Measurements from ENCODE around the gene IPO13.
A peak's percentile ranks its signal among the peaks of the same experiment; 100 is the strongest.

IPO13 gene

DNA sequence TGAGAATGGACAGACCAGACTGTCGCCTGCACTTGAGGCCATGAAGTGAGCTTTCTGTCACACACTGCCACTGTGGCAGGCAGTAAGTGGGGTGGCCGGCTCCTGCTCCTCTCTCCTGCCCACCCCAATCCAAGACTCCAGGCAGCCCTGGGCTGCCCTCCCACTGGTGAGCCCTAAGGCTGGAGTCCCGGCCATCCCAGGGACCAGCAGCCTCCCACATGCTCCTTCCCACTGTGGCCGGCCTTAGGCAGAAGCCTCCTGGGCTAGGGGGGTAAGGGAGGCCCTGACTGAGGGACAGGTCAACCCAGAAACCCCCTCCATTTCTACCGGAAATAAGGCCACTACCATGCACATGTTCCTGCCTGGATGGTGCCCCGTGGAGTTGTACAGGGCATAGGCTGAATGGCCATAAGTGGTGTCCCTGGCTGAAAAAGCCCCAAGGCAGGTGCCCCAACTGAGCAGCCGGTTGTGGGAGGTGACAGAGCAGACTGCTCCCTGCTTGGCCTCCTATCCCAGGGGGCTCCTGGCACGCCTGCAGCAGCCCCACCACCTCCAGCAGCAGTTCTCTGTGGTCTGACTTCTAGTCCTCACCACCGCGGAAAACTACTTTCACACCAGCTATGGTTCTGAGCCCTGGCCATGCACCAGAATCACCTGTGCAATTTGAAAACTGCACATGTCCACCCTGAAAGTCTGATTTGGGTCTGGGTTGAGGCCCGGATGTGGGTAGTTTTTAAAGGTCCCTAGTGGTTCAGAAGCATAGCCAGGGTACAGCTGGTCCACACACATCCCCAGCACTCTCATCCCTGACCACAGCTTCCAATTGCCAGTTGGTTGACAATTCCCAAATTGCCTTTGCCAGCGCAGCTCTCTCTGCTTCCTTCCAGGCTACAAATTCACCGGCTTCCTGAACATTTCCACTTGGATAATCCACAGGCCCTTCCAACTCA lies 14.8 kb upstream of the IPO13 start:
- no peak for DNase-seq (ENCODE audit: low read depth in 2 of 2)

DNA sequence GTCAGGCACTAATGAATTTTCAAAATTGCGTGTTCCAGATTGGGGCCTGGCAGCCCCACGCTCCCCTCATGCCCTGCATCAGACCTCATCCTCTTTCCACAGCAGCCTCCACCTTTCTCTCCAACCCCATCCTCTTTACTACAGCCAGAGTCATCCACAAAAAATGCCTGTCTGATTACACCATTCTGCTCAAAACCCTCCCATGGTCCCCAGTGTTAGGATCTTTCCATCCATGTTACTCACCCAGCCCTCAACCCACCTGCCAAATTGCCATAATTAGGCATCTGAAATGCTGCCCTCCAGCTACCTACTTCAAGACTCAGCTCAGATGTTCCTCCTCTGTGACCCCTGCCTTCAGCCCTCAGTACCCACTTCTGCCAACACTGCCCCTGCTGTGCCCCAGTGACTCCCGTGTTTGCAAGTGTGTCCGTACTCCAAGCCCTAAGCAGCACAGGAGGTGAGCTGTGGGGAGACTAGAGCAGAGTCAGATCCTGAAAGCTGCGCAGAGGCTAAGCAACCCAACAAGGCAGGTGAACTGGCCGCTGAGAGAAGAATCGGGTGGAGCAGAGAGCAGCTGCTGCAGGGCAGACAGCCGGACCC lies 13.9 kb upstream of the IPO13 start:
- DNase-seq (ENCODE audit: low read depth in 2 of 2), result no peak

DNA sequence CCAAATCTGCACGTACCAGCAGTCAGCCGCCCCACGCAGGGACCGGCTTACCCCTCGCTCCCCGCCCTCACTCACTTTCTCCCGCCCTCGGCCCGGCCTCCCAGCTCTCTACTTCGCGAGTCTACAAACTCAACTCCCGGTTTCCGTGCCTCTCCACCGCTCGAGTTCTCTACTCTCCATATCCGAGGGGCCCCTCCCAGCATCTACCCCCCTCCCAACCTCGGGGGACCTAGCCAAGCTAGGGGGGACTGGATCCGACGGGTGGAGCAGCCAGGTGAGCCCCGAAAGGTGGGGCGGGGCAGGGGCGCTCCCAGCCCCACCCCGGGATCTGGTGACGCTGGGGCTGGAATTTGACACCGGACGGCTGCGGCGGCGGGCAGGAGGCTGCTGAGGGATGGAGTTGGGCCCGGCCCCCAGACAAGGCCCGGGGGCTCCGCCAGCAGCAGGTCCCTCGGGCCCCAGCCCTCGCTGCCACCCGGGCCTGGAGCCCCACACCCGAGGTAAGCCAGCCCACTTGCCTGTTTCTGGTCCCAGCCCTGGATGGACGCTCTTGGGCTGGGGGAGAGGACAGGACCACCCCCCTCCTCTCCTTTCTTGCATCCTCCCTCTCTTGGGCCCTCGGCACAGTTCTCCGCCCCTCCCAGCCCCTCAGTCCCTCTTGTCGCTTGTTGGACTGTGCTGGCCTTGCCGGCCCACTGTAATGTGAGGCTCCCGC lies 13.2 kb upstream of the IPO13 start, which contains the start of gene ARTN:
ARTN (plus strand) TSS at position 416 of the 715 bp plus-strand sequence. CDS start 1,856 bp downstream, outside the sequence.
- DNase-seq (ENCODE audit: low read depth in 2 of 2), result no peak

DNA sequence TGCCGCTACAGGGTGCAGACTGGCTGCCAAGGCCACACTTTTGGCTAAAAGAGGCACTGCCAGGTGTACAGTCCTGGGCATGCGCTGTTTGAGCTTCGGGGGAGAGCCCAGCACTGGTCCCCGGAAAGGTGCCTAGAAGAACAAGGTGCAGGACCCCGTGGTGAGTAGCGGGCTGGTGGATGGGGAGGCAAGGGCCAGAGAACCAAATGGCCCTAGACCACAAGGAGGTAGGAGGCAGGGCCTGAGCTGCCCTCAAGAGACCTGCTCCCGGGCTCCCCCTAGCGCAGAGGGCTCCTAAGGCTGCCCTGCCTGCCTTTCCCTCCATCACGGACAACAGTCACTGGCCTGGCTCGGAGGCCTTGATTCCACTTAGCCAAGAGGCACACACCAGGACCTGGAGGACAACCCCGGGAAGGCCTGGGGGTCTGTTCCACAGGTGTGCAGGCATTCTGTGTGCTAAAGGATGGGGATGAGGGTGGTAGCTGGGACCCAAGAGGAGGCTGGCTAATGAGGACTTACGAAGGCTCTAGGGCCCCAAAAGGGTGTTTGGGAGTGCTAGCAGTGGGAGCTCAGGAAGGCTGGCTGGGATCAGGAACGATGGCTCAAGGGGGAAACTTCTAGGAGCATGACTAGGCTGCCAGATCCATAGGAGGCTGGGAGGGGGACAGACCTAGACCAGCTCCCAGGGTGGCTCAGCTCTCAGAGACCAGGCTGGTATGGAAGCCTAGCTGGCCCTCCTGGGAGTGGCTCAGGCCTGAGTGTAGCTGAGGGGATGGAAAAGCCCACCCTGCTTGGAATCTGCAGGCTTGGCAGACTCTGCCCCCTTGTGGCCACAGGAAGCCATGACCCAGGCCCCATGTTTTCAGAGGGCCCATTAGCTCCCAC lies 12.4 kb upstream of the IPO13 start:
- DNase-seq (ENCODE audit: low read depth in 2 of 2), result peak; percentile 14 to 20

DNA sequence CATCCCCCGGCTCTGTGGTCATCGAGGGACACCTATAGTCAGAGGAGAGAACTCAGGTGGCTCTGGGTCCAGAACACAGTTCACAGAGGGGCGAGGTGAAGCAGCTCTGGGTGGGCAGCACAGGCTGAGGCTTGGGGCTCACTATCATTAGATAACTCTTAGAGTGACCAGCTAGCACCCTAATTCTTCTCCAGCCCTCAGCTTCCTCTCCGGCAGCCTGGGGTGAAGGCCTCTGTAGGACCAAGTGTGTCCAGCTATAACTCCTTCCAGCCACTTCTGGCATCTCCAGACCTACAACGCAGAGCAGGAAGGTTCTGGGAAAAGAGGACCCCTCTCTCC lies 11.8 kb upstream of the IPO13 start:
- DNase-seq (ENCODE audit: low read depth in 2 of 2), result no peak

DNA sequence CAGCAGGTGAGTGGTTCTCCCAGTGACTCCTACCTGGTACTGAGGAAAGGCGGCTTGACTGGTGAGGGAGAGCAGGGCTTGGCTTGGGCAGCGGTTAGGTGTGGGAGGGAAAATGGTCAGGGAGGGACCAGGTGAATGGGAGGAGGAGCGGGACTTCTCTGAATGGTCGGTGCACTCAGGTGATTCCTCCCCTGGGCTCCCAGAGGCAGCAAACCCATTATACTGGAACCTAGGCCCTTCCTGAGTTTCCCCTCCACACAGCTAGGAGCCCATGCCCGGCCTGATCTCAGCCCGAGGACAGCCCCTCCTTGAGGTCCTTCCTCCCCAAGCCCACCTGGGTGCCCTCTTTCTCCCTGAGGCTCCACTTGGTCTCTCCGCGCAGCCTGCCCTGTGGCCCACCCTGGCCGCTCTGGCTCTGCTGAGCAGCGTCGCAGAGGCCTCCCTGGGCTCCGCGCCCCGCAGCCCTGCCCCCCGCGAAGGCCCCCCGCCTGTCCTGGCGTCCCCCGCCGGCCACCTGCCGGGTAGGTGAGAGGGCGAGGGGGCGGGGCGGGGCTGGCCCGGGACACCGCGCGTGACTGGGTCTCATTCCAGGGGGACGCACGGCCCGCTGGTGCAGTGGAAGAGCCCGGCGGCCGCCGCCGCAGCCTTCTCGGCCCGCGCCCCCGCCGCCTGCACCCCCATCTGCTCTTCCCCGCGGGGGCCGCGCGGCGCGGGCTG lies 10.9 kb upstream of the IPO13 start:
- no peak for DNase-seq (ENCODE audit: low read depth in 2 of 2)

DNA sequence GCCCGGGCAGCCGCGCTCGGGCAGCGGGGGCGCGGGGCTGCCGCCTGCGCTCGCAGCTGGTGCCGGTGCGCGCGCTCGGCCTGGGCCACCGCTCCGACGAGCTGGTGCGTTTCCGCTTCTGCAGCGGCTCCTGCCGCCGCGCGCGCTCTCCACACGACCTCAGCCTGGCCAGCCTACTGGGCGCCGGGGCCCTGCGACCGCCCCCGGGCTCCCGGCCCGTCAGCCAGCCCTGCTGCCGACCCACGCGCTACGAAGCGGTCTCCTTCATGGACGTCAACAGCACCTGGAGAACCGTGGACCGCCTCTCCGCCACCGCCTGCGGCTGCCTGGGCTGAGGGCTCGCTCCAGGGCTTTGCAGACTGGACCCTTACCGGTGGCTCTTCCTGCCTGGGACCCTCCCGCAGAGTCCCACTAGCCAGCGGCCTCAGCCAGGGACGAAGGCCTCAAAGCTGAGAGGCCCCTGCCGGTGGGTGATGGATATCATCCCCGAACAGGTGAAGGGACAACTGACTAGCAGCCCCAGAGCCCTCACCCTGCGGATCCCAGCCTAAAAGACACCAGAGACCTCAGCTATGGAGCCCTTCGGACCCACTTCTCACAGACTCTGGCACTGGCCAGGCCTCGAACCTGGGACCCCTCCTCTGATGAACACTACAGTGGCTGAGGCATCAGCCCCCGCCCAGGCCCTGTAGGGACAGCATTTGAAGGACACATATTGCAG lies 10.2 kb upstream of the IPO13 start:
- DNase-seq (ENCODE audit: low read depth in 2 of 2), result no peak

DNA sequence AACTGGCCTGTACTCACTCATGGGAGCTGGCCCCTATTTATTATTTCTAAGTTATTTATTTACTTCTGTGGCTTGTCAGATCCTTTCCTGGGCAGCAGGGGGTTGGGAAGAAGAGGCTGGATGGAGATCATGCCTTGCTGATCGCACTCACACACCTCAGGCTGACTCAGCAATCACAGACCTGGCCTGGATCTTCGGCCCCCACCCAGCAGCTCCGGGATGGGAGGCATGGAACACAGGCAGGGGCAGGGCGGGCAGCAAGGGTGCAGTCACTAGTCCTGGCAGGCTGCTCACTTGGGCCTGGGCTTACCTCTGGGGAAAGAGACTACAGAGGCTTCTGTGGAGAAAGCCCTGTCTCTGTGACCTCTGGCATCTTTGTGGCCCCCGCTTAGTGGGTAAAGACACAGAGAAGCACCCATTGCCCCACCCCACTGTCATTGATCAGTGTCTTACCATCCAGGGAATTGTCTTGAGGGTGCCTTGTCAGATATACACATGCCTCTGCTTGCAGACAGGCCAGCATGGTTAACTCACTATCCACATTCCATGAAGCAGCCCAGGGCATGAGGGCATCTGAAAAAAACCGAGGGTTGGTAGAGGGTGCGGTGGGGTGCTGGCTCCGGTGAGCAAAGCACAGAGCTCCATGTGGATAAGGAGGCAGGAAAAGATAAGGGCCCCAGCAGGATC lies 9.4 kb upstream of the IPO13 start:
- DNase-seq (ENCODE audit: low read depth in 2 of 2), result no peak

DNA sequence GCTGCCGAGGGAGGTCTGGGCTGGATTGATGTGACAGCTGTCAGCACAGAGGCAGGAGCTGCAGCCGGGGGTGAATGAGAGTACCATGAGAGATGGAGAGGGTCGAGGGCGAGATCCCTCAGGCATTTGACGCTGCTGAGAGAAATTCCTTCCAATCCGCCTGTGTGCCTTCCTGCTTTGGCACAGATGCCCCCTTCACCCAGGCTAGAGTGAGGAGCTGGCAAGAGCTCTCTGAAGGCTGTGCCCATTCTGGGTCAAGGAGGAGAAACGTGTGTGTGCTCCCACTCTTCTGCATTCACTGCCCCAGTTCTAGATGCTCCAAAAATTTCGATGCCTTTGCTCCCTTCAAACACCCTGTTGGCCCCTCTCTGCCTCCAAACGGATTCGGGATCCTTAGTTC lies 8.4 kb upstream of the IPO13 start:
- DNase-seq (ENCODE audit: low read depth in 2 of 2), result no peak

DNA sequence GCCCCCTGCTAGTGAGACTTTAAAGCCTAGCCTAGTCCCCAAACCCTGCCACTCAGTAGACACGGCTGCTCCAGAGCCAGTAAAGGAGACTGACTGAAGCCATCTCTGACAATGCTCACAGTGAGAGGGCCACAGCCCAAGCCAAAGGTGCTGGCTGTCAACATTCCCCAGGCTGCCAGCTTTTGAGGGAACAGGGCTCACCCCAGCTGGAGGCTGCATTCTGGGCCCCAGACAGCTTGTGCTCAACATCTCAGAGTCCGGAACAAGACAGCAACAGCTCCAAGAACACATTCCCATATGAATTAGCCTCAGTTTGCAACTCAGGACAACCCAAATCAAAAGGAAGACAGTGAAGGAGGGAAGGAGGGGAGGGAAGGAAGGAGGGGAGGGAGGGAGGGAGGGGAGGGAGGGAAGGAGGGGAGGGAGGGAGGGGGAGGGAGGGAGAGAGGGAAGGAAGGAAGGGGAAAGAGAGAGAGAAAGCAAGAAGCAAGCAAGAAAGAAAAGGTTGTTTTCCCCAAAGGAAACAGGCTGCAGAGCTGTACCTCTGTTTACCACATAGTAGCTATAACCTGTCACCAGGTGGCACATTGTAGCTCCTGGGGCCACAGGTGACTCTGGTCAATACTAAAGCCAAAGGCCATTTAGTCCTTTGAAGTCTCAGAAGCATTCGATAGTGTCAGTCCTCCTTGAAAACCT lies 7.7 kb upstream of the IPO13 start:
- no peak for DNase-seq (ENCODE audit: low read depth in 2 of 2)

DNA sequence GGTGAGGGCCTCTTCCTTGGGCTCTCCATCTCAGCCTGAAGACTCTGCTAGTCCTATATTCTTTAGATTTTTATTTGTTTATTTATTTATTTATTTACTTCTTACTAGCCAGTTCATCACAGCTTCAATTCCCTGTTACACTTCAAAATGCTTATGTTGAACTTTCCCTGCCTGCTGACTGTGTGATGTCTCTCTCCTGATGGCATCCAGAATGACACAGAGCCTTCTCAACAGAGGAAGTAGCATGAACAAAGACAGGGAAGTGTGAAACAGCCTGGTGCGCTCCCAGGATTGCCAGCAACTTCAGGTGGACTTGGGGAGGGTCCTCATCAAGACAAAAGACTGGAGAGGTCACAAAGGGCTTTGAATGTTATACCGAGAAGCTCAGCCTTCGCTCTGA lies 4.3 kb upstream of the IPO13 start:
- no peak for DNase-seq (ENCODE audit: low read depth in 2 of 2)

DNA sequence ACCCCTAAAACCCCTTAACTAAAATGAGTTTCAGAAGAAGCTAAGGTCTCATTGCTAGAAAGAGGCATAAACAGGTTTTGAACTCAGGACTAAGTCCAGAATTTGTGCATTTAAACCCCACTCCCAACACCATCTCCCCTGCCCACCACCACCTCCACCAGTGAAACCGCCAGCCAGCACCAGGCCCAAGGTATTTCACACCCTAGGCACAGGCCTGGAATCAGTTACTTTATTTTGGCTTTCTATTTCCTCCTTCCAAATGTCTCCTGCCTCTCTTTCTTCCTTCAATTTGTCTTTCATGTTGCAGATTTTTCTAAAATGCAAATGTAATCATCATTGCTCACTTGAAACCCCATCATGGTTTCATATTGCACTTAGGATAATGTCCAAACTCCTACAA lies 1.9 kb upstream of the IPO13 start:
- DNase-seq (ENCODE audit: low read depth in 2 of 2), result no peak

DNA sequence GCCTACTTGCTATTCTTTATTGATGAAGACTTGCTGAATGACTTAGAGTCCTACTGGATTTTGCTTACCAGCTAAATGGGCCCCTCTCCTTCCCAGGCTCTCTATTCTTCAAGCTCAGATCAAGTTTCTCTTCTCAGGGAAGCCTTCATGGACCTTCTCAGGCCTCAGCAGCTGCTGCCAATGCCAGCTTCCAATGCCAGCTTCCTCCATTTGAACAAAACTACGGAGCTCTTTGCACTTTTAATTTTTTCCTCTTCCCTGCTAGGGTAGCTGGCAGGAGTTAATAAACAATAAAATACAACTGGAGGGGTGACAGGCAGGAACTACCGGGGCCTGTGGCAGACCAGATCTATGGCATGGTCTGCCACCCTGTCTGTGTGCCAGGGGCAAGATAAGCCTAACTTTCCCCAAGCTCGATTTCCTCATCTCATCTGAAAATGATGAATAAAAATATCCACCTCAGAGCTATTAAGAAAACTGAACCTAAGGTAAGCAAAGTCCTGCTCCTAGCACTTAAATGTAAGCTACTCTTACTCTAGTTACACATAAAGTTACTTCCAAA lies 995 bp upstream of the IPO13 start:
- DNase-seq (ENCODE audit: low read depth in 2 of 2), result no peak

DNA sequence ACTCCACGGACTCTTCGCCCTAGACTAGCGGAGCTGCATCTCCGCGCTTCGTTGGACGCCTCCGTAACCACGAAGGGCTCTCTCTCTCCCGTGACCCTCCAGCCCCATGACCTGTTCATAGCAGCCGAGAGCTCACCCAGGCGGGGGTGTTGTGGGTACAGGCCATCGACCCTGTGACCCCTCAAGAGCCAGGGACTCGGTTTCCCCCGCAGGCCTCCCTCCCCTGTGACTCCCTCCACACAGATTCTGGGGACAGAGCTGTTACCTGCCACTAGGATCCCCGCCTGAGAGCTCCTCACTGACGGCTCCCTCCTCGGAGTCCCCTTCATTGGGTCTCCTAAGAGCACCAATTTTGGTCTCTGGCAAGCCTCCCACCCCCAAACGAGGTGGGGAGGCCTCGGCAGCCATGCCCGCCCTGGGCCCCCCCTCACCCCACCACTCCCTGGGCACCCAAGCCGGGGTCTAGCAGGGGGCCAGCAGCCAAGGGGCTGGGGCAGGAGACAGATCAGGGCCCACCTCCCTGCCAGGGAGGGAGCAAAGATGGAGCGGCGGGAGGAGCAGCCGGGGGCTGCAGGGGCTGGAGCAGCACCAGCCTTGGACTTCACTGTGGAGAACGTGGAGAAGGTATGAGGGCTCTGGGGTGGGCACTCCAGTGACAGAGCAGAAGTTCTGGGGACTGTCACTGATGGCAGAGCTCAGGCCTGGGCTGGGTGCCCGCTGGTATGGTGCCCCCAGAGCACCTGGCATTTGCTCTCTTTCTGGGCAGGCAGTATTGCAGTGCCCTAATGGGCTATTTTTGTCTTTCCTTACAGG lies 517 bp downstream of the IPO13 start:
- DNase-seq (ENCODE audit: low read depth in 2 of 2), result no peak

DNA sequence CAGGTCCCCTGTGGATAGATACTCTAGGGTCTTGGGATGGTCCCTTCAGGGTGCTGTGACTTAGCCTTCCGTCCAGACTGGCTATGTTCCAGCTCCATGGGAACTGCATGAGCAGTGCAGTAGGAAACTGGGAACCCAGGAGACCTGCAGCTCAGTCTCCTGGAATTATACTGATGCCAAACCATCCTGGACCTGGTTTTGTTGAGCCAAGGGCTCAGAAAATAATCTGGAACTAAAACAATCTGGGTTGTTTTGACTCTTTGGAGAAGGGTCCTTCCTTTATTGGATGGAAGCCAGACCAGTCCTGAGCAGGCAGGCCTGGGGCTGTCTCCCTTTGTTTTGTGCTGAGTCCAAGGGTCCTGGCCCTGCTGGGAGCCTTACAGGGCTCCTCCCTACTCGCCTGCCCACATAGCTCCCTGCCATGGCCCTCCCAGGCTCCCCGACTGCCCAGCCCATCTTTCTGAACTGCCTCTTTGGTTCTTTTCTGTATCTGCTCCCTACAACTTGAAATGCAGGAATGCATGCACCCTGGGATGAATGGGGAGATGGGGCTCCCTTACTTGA lies 1.2 kb downstream of the IPO13 start:
- DNase-seq (ENCODE audit: low read depth in 2 of 2), result no peak

DNA sequence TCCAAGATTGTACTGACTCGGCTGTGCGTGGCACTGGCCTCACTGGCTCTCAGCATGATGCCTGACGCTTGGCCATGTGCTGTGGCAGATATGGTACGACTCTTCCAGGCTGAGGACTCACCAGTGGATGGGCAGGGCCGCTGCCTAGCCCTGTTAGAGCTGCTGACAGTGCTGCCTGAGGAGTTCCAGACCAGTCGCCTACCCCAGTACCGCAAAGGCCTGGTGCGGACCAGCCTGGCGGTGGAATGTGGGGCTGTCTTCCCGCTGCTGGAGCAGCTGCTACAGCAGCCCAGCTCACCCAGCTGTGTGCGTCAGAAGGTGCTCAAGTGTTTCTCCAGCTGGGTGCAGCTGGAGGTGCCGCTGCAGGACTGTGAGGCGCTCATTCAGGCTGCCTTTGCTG lies 2.9 kb downstream of the IPO13 start:
- no peak for DNase-seq (ENCODE audit: low read depth in 2 of 2)
